Prostate gland (tissue), 2 donors: ENCODE results near the gene WDR35.

Source experiments
- CTCF ChIP-seq, 4 experiments: fragments of 200-600 bp in 2 of 4; fragments of 450-650 bp in 2 of 4; sonication (generic) in 2 of 4; IDR thresholded peaks; 1 replicate in 3 of 4; 2 replicates in 1 of 4; pipeline ENCODE4 v1.5.1; 2016 to 2019; ENCODE audit warnings: antibody characterized with exemption in 4 of 4, mild to moderate bottlenecking in 2 of 4, moderate library complexity in 2 of 4
- POLR2A ChIP-seq: fragments of 450-650 bp; IDR thresholded peaks from one replicate; pipeline ENCODE4 v1.6.1; 2016; ENCODE audit warnings: antibody characterized with exemption, mild to moderate bottlenecking

- TF ChIP-seq POLR2A (no peak), CTCF (IDR thresholded peaks at IDR 0.05) (no peak)
Measured at GRCh38 chr2:19943189-19943588, 46.7 kb downstream of the WDR35 start.
